GM19099 (cell line): ENCODE data around the gene RAI14.

ENCODE experiments used
- POLR2A ChIP-seq: IDR thresholded peaks from 3 replicates; pipeline ENCODE4 v1.6.1; 2011; ENCODE audit warnings: low read depth; ENCODE audit not compliant: insufficient read length; ENCODE audit errors: extremely low read depth

Gene RAI14

DNA sequence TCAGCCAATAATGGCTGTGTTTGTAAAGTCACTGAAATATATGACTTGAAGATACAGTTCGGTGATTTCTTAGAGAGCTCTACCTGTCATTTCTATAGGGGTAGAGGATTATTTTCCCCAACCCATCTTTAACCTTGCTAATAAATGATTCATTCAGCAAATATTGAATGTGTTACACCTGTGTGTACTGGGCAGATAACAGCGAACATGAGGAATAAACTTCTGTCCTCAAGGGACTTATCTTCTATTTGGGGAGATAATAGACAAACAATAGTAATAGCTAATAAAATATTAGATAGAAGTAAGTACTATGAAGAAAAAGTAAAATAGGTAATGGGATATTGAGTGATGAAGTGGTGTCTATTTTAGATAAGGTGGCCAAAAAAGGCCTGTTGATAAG, 192.1 kb downstream of the RAI14 start:
- TF ChIP-seq POLR2A = no peak

DNA sequence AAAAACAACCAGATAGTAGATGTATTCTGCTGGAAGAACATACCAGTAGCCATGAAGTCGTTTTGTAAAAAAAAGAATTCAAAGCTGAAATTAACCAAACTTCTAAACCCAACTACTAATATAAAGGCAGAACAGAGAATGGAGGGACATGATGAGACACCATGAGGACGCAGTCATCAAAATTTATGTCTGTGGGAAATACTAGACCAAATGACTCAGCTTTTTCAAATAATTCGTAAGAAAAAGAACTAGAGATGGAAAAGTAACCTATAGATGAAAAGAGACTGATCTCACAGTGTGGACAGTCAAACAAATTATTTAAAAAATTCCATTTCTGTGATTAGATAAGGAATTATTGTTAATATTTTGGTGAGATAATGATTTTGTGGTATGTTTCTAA, 193.1 kb downstream of the RAI14 start:
- TF ChIP-seq POLR2A = no peak

DNA sequence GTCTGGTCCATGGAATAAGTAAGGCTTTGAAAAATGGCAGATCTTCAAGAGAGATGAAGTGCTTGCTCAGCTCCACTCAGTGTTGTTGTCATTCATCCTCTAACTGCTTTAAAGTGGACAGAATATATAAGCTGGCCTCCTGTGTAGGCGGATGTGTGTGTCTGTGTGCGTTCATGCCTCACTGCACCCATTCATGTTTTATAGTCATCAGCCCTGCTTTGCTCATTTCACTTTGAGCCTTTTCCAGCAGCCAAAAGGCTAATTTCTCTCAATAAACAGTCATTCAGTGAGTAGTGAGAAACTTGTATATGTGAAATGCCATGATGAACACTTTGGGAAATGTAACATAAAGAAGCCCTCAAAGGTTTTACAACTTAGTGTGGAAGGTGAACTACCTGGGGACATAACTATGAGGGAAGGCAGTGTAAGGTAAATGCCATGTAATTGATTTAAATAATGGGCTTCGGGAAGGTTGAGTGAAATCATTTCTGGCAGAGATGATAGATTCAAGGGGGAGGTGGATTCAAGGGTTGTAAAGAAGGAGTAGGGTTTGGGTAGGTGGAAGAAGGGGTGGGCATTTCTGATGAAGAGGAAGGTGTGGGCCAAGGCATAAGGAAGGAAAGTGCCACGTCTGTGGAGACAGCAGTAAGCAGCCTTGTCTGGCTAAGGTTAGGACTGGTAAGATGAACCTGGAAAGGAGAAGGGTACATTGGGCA, 198.5 kb downstream of the RAI14 start:
- TF ChIP-seq POLR2A = no peak

DNA sequence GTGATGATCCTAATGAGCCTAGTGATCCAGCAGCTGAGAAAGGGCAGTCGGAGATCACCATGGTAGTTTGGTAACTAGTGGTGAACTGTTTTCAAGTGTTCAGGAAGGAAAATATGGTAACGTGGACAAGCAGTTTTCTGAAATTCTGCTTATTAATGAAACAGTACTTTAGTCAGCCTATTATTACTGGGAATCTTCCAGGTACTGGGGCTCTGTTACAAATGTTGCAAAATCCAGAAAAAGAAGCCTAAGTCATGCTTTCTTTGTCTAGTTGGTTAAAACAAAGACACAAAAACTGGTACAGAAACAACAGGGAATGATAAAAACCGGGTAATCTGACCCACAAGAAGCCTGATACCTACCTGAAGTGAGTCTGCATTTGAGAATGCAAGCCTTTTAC, 201.0 kb downstream of the RAI14 start:
- no peak for TF ChIP-seq POLR2A

DNA sequence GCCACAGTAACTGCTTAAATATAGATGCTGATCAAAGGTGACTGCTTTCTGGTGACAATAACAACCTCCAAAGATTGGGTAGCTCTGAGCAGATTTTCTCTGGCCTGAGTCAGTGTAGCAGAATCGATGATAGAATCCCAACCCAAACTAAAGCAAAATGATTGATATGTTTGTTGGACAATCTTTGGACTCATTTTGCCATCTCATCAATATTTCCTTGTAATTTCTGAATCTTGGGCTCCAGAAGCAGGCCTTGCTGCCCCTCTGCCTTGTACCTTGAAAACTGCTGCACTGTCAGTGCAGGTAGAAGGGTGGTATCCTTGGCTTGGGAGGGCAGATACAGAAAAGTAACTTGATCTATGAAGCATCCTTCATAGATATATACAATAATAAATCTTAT, 201.8 kb downstream of the RAI14 start:
- no peak for TF ChIP-seq POLR2A

DNA sequence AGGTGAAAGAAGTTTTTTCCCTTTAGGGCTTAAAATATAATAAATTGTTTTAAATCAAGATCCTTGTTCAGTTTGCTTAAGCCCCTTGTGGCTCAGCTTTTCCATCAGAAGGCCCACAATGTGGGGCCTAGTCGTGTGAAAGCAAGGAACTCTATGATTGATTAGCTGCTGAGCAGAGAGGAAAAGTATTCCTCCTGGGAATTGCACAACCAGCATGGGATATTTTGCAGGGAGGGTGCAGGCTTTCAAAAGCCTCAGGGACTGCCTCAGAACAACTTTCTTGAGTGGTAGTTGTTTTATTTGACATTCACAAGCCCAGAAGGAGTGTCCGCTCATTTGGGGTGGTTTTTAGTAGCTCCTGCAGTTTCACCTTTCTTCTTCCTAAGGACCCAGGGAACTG, 202.7 kb downstream of the RAI14 start:
- no peak for TF ChIP-seq POLR2A

DNA sequence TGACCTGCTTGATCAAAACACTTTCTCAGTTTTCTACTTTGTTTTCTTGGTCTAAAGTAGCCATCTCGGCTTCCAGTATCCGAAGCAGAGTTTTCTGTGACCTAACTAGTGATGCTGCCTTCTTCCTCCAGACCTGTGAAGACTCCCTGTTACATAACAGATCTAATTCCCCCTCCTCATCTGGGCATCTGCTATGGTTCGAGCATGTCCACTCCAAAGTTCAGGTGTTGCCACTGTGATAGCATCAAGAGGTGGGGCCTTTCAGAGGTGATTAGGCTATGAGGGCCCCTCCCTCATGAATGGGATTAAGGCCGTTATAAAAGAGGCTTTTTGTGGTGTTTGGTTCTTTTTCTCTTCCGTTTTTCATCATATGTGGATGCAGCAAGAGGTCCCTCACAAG, 203.1 kb downstream of the RAI14 start:
- no peak for TF ChIP-seq POLR2A

DNA sequence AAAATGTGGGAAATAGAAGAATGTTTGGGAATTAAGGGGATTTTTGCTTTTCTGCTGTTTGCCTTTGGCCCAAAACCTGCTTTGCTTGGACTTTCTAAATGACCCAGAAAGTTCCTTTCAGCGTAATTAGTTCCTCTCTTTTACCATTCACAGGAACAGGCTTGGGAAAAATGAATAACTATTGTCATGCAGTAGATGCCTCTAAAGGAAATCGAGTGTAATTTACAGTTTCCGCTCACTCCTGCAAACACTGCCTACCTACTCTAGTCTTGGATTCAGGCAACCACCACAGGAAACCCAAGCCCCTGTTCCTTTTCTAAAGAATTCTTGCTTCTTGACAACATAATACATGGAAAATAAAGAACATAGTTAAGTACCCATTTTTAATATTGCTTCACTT, 207.8 kb downstream of the RAI14 start:
- no peak for TF ChIP-seq POLR2A

DNA sequence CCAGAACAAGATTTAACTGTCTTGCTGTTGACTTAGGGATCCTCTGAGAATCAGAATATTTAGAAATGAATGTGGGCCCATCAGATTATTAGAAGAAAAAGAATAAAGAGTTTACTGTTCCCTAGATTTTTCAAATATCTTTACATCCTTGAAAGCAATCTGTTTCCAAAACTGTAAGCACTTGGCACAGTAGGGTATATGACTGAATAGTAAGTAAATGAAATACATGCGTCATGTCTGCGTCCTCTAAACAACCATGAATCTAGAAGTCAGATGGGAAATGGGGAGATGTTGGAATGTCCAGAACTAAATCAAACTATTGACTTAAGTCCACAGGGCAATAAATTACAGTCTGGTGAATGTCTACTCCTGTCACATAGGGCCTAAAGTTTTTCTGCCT, 209.0 kb downstream of the RAI14 start:
- TF ChIP-seq POLR2A = no peak

DNA sequence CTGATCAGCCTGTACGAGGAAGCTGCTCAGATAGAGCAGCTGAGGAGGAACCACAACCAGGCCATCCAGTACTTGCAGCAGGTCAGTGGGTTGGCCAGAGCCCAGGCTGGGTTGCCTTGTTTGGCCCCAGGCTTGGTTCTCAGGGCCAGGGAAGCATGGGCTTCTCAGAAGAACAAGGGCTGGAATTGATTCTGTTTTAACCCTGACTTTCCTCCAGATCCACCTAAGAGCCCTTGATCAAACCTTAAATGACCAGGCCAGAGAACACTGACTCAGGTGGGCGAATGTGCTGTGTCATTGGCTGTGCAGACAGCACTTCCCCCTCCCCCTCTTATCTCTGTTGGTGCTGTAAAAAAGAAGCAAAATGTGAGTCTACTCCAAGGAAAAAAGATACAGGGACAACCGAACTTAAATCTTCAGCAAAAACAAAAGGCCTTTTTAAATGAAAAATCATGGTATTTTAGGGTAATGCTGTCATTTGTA, 210.9 kb downstream of the RAI14 start:
- TF ChIP-seq POLR2A = no peak

DNA sequence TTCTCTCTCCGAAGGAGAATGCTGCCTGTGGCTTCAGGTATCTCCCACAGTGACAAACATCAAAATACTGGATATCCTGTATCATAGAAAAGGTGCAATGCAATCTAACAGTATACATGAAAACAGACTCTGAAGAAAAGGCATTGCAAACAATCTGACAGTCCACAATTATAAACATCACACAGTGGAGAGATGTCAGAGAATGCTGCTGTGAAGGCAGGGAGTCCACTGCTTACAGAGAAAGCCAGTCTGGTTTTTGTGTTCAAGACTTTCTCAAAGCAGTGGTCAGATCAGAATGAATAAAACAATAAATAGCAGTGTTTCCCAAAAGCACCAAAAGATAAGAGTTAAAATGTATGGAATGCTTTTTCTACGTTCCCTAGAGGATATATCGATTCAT, 211.5 kb downstream of the RAI14 start:
- TF ChIP-seq POLR2A = no peak

DNA sequence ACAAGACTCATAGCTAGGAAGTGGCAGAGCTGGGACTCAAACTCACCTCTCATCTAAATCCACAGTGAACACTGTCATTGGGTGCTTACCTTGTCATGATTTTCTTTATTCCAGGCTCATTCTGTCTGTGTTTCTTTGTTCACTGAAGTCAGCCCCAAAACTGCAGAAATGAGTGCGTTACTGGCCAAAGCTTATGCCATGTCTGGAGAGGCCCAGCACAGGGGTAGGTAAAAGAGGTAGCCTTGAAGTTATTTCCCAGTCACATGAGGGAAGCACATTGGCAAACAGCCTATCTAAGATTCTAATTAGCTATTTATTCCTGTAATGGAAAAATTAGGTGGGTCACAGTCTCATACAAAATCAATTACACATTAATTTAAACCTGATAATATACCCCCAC, 212.7 kb downstream of the RAI14 start:
- no peak for TF ChIP-seq POLR2A

DNA sequence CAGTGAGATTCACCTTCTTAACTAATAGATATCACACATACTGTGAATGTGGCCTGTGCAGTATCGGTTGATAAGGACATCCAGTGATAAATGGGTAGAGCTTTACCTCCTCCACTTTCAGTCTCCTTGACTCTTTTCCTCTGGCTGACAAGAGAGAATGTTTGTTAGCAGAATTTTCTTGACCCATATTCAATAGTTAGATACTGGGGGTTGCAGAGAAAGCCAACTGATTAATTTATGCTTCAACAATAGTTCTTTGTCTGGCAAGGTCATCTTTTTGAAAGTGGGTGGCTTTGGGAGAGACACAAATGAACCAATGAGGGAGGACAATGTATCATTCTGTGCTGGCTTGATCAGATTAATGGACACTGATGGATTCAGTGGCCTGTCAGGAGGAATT, 213.1 kb downstream of the RAI14 start:
- TF ChIP-seq POLR2A = no peak

DNA sequence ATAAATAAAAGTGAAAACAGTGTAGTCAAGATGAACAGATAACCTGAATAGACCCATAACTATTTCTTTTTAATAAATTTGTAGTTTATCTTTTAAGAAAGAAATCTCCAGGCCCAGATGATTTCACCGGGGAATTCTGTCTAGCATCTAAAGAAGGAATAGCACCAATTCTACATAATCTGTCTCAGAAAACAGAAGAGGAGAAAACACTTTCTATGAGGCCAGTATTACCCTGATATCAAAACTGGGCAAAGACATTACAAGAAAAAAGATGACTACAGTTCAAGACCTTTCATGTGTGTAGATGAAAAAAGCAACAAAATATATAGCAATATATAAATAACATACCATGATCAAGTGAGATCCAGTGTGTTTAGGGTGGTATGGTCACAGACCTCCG, 214.3 kb downstream of the RAI14 start:
- no peak for TF ChIP-seq POLR2A

DNA sequence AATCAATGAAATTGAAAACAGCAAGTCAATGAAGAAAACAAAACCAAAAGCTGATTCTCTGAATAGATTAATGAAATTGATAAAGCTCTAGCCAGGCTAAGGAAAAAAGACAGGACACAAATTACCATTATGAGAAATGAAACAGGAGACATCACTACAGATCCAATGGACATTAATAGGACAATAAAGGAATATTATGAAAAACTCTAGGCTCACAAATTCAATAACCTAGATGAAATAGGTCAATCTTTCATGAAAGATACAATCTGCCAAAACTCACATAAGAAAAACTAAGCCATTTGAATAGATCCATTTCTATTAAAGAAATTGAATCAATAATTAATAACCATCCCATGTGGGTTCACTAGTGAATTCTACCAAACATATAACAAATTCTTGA, 220.1 kb downstream of the RAI14 start:
- no peak for TF ChIP-seq POLR2A

DNA sequence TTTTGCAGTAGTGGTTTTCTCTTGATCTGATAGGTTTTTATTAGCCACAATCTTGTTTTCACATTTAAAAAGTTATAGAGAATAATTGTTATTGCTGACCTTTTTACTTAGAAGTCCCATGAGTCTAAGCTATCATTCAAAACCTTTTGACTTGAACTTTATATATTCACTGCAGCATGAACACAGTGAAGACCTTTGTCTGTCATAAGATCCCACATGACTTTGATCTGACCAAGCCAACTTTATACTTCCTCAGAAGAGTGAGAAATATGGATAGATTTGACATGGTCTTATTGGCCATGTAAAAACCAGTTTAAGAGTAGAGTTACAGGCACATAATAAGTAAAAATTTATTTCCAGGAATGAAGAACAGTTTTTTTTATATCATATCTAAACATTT, 225.1 kb downstream of the RAI14 start:
- no peak for TF ChIP-seq POLR2A
